COR-L47 (cell line): ENCODE measurements around the gene KIF4A.

Experiments
- DNase-seq: peaks from one replicate; lab custom pipeline; 2025; lab: John Stamatoyannopoulos, UW

KIF4A gene

GRCh38 chrX:70402721-70403120 lies 112.8 kb downstream of the KIF4A start:
- DNase-seq = no peak

DNA sequence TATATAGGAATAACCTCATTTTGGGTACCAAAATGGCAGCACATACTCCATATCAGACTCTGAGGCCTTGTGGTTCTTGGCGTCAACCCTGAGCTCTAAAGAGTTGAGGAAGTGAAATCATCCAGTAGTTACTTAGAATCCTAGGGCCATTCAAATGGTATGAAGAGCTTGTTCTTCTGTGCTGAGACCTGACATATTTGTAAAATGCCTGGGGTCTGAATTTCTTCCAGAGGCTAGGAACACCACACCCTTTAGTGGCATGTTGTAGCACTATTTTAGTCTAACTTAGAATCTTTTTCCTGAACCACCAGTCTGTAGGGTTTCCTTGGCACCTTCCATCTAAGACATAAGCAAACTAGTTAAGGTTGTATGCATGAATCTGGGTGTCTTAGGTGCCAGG lies 115.1 kb downstream of the KIF4A start:
- DNase-seq = no peak

DNA sequence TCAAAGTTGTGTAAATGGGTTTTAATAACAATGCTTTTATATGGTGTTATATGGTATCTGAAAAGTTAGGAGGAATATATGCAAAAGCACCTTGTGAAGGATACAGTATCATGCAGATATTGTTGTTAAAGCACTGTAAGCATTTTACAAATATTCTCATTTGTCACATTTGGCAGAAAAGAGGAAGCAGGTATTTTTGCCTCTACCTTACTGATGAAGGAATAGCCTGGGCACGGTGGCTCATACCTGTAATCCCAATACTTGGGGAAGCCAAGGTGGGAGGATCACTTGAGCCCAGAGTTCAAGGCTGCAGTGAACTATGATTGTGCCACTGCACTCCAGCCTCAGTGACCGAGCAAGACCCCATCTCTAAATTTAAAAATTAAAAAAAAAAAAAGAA lies 121.0 kb downstream of the KIF4A start:
- no peak for DNase-seq

GRCh38 chrX:70411475-70411874 lies 121.6 kb downstream of the KIF4A start:
- no peak for DNase-seq

DNA sequence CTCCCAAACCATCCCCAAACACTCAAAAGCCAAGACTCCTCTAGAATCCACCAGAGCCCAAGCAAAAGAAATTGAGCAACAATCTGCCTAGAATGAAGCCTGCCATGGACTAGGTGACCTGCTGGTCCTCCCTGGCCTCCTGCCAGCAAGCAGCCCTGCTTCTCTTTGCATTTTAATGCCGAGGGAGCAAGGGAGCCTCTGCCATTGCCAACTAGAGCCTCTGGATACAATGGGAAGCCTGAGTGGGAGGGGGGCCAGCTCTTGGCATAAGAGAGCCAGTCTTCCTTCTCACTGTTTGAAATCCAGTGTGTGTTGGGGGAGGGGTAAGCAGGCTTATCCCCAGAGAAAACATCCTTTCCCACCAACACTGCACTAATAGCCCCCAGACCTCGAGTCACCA lies 131.7 kb downstream of the KIF4A start:
- DNase-seq = peak; percentile 3

DNA sequence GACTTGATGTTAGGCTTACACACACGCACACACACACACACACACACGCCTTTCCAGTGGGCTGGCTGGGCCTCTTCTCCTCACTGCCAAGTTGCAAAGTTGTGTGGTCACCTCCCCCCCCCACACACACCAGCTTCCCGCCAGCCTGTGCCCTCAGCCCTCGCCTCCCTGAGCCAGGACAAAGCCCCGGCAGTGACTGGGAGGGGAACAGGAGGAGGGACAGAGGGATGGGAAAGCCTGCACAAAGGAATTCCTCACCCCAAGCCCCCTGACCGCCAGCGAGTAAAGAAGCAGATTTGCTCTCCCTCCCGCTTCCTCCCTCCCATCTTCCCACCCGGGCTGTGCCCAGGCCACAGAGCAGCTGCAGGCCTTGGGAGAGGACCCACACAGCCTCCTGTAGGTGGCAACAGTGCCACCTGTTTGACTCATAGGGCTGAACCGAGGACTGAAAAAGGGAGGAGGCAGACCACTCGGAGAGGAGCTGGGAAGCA lies 133.0 kb downstream of the KIF4A start, which contains the start of gene GDPD2:
Gene GDPD2, plus strand, starts transcription at position 464 of the 491 bp plus-strand sequence. CDS start 1,671 bp downstream, outside the sequence.
- DNase-seq = peak; percentile 22

- DNase-seq = no peak
Measured at GRCh38 chrX:70423936-70424675, 134.2 kb downstream of the KIF4A start.

DNA sequence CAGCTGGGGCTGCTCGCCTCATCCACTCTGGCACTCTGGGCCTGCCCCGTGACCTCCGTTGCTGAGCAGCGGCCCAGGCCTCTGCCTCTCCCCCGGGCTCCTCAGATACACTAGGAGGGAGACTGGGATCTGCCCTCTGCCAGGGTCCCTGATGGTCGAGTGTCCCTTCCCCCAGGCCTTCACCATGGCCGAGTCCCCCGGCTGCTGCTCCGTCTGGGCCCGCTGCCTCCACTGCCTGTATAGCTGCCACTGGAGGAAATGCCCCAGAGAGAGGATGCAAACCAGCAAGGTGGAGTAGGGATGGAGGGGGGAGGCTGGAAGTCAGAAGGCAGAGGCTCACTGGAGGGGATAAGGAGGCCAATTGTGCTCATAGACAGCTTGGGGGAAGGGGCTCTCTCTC lies 134.9 kb downstream of the KIF4A start:
- DNase-seq = no peak

DNA sequence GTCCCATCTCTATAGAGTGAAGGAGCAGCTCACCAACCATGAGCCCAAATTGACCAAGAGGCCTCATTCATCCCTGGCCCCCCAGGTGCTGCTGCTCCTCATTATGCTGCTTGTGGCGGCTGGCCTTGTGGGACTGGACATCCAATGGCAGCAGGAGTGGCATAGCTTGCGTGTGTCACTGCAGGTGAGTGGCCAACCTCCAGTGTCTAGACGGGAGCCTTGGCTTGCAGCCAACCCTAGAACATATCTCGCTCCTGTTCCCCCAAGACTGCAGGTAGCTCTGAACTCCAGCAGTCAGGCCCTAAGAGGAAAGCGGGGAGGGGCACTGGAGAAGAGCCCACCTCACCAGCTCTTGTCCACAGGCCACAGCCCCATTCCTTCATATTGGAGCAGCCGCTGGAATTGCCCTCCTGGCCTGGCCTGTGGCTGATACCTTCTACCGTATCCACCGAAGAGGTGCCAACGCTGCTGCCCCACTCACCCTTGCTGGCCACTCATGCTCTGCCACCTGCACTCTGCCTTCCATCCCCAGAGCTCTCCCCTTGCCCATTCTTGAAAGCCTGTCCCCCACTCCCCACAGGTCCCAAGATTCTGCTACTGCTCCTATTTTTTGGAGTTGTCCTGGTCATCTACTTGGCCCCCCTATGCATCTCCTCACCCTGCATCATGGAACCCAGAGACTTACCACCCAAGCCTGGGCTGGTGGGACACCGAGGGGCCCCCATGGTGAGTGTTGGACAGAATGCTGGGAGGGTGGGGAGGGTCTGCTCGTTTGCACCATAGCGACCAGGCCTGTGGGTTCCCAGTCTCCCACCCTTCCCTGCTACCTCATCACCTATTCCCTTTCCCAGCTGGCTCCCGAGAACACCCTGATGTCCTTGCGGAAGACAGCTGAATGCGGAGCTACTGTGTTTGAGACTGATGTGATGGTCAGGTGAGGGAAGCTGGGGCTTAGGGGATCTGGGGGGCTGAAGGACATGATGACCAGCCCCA lies 136.7 kb downstream of the KIF4A start:
- DNase-seq = no peak

DNA sequence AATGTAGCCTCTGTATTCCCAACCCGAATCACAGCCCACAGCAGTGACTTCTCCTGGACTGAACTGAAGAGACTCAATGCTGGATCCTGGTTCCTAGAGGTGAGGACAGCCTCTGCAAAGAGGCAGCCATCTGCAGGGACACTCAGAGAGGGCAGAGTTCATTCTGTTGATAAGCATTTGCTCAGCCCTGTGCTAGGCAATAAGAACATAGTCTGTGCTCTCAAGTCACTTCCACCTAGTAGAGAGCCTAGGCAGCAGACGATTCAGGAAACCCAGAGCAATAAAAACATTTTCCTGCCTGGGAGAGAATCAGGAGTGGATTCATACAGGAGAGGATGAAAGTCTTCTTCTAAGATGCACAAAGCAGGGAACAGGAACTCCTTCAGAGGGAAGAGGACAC lies 137.5 kb downstream of the KIF4A start:
- DNase-seq = no peak

DNA sequence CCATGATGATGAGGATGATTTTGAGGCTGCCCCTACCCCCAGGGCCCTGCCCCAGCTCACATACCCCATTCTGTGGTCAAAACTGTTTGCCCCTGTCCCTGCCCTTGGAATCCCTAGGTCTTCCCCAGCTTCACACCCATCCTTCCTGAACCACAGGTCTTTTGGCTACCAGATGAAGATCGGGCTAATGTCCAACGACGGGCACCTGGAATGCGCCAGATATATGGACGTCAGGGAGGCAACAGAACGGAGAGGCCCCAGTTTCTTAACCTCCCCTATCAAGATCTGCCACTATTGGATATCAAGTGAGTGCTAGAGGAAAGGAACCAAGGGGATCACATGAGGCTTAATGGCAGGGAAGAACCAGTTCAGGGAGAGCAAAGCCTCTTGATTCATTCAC lies 139.9 kb downstream of the KIF4A start:
- no peak for DNase-seq

GRCh38 chrX:70432936-70433847 lies 143.3 kb downstream of the KIF4A start:
- no peak for DNase-seq

GRCh38 chrX:70433848-70434351 lies 144.0 kb downstream of the KIF4A start:
- DNase-seq = peak; percentile 42

DNA sequence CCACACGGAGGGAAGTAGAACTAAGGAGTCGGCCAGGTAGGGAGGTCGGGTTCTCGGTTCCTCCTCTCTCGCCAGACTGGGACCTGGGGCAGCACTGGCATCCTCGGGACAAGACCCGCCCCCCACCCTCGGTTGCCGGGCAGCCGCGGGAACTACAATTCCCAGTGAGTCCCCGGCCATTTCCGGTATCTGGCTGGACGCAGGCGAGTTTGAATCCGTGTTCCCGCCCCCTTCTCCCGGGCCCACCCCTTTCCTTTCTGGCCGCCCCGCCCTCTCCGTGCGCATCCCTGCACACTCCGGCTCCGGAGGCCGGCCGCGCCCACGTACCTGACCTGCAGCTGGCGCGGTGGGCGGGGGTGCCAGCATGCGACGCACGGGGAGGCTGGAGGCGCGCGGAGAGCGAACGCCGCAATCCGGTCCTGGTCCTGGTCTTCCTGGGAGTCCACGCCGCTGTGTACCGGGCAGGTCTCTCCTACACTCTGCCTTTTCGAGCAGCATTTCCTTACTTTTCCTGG lies 144.5 kb downstream of the KIF4A start:
- DNase-seq = peak; percentile 86

DNA sequence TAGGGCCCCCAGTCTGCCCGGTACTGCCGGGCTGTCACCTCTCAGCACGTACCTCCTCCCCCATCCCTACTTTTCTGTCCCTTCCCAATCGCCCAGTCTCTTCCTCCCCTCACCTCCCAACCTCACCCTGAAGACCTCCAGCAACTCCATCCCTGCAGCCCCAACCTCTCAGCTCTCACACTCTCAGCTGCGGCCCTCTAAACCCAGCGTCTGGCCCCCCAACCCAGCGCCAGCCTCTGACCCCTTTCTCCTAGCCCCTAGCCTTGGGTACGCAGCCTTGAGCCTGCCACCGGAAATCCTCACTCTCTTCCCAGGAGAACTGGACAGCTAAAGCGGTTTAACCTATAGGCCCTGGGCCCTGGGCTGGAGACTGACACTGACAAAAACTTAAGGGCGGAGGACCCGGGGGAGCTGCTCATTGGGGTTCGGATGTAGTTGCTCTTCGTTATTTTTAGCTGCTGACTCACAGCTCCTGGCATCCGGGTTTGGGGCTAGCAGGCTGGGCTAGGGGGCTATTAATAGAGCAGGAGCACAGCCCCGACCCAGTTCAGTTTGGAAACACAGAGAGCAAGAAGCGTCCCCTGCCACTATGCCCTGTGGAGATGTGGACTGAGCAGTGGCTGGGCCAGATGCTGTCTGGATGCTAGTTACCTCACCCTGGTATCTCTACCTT lies 145.1 kb downstream of the KIF4A start:
- no peak for DNase-seq

DNA sequence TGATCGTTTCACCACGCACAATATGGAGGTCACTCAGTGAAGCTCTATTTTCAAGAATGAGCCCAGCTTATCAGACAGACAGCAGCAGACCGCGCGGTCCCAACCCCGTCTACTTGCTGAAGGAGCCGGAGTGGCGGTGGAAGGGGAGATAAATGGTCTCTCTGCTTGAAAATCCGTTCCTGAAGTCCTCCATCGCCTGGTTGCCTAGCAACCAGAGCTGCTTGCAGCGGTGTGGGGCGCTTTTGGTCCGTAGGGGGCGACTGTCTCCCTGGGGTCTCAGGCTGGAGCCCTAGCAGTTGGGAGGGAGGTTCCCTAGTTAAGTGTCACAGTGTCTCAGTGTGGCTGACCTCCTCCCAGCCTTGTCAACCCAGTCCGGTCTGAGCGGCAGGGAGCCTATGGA lies 146.4 kb downstream of the KIF4A start:
- no peak for DNase-seq

GRCh38 chrX:70437011-70437410 lies 147.1 kb downstream of the KIF4A start:
- no peak for DNase-seq

GRCh38 chrX:70437921-70438665 lies 148.2 kb downstream of the KIF4A start:
- no peak for DNase-seq

DNA sequence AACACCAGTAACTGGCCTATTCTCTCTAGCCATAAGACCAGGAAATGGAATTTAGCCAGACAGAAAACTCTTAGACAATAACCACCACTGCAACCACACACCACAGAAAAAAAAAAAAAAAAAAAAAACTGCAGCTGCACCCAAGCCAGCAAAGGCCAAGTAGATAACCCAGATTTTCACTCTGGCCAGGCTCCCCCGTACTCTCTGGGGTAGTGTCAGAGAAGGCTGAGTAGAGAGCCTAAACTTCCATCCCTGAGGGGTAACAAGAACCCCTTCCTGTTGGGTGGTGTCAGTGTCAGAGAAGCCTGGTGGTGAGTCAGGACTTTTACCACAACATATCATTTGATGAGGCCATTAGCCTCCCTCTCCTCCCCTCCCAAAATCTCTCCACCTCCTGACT lies 149.1 kb downstream of the KIF4A start:
- no peak for DNase-seq

DNA sequence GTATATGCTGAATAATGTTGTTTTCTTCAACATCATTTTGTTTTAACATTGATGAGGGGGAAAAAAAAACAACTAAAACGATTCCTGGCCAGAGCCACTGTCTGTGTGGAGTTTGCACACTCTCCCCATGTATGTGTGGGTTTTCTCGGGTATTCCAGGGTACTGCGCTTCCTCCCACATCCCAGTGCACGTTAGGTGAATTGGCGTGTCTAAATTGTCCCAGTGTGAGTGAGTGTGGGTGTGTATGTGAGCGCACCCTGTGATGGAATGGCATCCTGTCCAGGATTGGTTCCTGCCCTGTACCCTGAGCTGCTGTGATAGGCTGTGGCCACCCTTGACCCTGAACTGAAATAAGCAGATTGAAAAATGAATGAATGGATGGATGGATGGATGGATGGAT lies 152.3 kb downstream of the KIF4A start:
- no peak for DNase-seq
